ENCODE measurements around the gene DNAH7. TPM values are rescaled to one million over a fixed set of nuclear protein-coding genes. Genes with fewer than 3 reads are reported as not detected.

The DNAH7 gene
- total and polyA plus RNA-seq, 2 experiments from 2014 or later: 0.35 to 1.1 TPM

DNA sequence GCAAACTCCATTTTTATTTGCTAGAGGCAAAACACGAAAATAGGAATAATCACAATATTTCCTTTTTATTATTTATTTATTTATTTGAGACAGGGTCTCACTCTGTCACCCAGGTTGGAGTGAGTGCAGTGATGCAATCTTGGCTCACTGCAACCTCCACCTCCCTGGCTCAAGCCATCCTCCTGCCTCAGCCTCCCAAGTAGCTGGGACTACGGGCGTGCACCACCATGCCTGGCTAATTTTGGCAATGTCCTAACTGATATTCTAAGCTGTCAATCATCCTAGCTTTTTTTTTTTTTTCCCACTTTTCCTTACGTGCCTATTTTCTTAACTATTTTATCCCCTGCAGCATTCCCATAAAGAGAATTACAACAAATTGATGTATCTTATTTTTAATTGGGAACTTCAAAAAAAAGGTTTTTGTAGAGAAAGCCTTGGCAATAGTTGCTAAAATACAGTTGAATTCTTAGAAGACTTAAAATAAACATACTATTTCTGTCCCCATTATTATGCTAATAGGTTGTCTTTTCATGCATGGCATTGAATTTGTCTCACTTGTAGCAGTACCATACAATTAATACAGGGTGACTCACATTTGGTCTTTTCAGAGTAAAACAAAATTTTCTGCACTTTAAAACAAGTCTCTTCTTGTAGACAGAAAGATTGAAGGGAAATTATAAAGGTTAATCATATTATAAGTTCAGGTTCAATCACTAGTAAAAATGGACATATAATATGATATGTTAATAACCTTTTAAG is 258.1 kb downstream of the DNAH7 start:
- Histone ChIP-seq H3K4me2 (peak overlapping the region; percentile 41; the same call in 1 of the 2 replicates), H3K27ac (ENCODE audit: low read depth) (no peak overlapping the region), H3K27me3 (ENCODE audit: insufficient read depth) (no peaks in the 10 kb centered on the region), H2AFZ (no peak overlapping the region), H3K4me3 (0 out of 2 replicates have a peak overlapping the region, but pooled peaks have one; percentile 14), H4K20me1 (replicated peaks; ENCODE audit: insufficient read depth) (no peaks in the 10 kb centered on the region), H3K4me1 (ENCODE audit: insufficient read depth) (peaks cover 50% of the 10 kb centered on the region), H3F3A (replicated peaks; ENCODE audit: low read depth) (no peaks in the 10 kb centered on the region), H3K36me3 (ENCODE audit: insufficient read depth) (no peaks in the 10 kb centered on the region), H3K79me2 (replicated peaks; ENCODE audit: insufficient read depth) (no peaks in the 10 kb centered on the region), H3K9me2 (ENCODE audit: insufficient read depth) (no peaks in the 10 kb centered on the region)
- DNase-seq (ENCODE audit: low spot score) (no peak), ATAC-seq (no peak)
- no peaks in the 10 kb centered on the region for H3K36me3 Mint-ChIP-seq (ENCODE audit: low read depth)
- TF ChIP-seq NANOG (IDR thresholded peaks at IDR 0.05; ENCODE audit: borderline replicate concordance): no peak
- no peak for TF ChIP-seq STAT1 (IDR thresholded peaks at IDR 0.05; ENCODE audit: unreplicated experiment)
- no peak for TF ChIP-seq ZNF331 (CRISPR knock-in tag; IDR thresholded peaks at IDR 0.05; ENCODE audit: low read depth)
- TF ChIP-seq, protein P1, sequence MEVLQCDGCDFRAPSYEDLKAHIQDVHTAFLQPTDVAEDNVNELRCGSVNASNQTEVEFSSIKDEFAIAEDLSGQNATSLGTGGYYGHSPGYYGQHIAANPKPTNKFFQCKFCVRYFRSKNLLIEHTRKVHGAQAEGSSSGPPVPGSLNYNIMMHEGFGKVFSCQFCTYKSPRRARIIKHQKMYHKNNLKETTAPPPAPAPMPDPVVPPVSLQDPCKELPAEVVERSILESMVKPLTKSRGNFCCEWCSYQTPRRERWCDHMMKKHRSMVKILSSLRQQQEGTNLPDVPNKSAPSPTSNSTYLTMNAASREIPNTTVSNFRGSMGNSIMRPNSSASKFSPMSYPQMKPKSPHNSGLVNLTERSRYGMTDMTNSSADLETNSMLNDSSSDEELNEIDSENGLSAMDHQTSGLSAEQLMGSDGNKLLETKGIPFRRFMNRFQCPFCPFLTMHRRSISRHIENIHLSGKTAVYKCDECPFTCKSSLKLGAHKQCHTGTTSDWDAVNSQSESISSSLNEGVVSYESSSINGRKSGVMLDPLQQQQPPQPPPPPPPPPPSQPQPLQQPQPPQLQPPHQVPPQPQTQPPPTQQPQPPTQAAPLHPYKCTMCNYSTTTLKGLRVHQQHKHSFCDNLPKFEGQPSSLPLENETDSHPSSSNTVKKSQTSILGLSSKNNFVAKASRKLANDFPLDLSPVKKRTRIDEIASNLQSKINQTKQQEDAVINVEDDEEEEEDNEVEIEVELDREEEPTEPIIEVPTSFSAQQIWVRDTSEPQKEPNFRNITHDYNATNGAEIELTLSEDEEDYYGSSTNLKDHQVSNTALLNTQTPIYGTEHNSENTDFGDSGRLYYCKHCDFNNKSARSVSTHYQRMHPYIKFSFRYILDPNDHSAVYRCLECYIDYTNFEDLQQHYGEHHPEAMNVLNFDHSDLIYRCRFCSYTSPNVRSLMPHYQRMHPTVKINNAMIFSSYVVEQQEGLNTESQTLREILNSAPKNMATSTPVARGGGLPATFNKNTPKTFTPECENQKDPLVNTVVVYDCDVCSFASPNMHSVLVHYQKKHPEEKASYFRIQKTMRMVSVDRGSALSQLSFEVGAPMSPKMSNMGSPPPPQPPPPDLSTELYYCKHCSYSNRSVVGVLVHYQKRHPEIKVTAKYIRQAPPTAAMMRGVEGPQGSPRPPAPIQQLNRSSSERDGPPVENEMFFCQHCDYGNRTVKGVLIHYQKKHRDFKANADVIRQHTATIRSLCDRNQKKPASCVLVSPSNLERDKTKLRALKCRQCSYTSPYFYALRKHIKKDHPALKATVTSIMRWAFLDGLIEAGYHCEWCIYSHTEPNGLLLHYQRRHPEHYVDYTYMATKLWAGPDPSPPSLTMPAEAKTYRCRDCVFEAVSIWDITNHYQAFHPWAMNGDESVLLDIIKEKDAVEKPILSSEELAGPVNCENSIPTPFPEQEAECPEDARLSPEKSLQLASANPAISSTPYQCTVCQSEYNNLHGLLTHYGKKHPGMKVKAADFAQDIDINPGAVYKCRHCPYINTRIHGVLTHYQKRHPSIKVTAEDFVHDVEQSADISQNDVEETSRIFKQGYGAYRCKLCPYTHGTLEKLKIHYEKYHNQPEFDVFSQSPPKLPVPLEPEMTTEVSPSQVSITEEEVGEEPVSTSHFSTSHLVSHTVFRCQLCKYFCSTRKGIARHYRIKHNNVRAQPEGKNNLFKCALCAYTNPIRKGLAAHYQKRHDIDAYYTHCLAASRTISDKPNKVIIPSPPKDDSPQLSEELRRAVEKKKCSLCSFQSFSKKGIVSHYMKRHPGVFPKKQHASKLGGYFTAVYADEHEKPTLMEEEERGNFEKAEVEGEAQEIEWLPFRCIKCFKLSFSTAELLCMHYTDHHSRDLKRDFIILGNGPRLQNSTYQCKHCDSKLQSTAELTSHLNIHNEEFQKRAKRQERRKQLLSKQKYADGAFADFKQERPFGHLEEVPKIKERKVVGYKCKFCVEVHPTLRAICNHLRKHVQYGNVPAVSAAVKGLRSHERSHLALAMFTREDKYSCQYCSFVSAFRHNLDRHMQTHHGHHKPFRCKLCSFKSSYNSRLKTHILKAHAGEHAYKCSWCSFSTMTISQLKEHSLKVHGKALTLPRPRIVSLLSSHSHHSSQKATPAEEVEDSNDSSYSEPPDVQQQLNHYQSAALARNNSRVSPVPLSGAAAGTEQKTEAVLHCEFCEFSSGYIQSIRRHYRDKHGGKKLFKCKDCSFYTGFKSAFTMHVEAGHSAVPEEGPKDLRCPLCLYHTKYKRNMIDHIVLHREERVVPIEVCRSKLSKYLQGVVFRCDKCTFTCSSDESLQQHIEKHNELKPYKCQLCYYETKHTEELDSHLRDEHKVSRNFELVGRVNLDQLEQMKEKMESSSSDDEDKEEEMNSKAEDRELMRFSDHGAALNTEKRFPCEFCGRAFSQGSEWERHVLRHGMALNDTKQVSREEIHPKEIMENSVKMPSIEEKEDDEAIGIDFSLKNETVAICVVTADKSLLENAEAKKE (CRISPR knock-in tag; IDR thresholded peaks at IDR 0.05): no peak
- TF ChIP-seq EZH2phosphoT487 (IDR thresholded peaks at IDR 0.05; ENCODE audit: unreplicated experiment): no peak
- no peak for TF ChIP-seq ZNF114 (CRISPR knock-in tag; IDR thresholded peaks at IDR 0.05)
- TF ChIP-seq, protein P2, sequence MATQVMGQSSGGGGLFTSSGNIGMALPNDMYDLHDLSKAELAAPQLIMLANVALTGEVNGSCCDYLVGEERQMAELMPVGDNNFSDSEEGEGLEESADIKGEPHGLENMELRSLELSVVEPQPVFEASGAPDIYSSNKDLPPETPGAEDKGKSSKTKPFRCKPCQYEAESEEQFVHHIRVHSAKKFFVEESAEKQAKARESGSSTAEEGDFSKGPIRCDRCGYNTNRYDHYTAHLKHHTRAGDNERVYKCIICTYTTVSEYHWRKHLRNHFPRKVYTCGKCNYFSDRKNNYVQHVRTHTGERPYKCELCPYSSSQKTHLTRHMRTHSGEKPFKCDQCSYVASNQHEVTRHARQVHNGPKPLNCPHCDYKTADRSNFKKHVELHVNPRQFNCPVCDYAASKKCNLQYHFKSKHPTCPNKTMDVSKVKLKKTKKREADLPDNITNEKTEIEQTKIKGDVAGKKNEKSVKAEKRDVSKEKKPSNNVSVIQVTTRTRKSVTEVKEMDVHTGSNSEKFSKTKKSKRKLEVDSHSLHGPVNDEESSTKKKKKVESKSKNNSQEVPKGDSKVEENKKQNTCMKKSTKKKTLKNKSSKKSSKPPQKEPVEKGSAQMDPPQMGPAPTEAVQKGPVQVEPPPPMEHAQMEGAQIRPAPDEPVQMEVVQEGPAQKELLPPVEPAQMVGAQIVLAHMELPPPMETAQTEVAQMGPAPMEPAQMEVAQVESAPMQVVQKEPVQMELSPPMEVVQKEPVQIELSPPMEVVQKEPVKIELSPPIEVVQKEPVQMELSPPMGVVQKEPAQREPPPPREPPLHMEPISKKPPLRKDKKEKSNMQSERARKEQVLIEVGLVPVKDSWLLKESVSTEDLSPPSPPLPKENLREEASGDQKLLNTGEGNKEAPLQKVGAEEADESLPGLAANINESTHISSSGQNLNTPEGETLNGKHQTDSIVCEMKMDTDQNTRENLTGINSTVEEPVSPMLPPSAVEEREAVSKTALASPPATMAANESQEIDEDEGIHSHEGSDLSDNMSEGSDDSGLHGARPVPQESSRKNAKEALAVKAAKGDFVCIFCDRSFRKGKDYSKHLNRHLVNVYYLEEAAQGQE (IDR thresholded peaks at IDR 0.05; ENCODE audit: unreplicated experiment): no peak
- no peak for TF ChIP-seq JUNB (IDR thresholded peaks at IDR 0.05; ENCODE audit: unreplicated experiment)
- TF ChIP-seq EZH2 (IDR thresholded peaks at IDR 0.05; ENCODE audit: low read depth, unreplicated experiment): no peak
- no peak for TF ChIP-seq CREB1 (CRISPR knock-in tag; IDR thresholded peaks at IDR 0.05; ENCODE audit: low read depth)
- TF ChIP-seq, protein P3, sequence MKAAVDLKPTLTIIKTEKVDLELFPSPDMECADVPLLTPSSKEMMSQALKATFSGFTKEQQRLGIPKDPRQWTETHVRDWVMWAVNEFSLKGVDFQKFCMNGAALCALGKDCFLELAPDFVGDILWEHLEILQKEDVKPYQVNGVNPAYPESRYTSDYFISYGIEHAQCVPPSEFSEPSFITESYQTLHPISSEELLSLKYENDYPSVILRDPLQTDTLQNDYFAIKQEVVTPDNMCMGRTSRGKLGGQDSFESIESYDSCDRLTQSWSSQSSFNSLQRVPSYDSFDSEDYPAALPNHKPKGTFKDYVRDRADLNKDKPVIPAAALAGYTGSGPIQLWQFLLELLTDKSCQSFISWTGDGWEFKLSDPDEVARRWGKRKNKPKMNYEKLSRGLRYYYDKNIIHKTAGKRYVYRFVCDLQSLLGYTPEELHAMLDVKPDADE (IDR thresholded peaks at IDR 0.05): no peak
- TF ChIP-seq, protein P4, sequence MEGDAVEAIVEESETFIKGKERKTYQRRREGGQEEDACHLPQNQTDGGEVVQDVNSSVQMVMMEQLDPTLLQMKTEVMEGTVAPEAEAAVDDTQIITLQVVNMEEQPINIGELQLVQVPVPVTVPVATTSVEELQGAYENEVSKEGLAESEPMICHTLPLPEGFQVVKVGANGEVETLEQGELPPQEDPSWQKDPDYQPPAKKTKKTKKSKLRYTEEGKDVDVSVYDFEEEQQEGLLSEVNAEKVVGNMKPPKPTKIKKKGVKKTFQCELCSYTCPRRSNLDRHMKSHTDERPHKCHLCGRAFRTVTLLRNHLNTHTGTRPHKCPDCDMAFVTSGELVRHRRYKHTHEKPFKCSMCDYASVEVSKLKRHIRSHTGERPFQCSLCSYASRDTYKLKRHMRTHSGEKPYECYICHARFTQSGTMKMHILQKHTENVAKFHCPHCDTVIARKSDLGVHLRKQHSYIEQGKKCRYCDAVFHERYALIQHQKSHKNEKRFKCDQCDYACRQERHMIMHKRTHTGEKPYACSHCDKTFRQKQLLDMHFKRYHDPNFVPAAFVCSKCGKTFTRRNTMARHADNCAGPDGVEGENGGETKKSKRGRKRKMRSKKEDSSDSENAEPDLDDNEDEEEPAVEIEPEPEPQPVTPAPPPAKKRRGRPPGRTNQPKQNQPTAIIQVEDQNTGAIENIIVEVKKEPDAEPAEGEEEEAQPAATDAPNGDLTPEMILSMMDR (conservative IDR thresholded peaks at IDR 0.05; ENCODE audit: low read depth in 2 of 2): no peak
- TF ChIP-seq POLR2AphosphoS5 (IDR thresholded peaks at IDR 0.05; ENCODE audit: low read depth): no peak
- peaks cover 43% of the 10 kb centered on the region for H3K4me1 Mint-ChIP-seq
- H3K27me3 Mint-ChIP-seq (ENCODE audit: insufficient read depth, low read depth, poor library complexity): no peaks in the 10 kb centered on the region
- no peak overlapping the region for H3K27ac Mint-ChIP-seq
- H3K9me3 Mint-ChIP-seq: no peaks in the 10 kb centered on the region; the same call in 2 of the 3 replicates
- H3K4me3 Mint-ChIP-seq: no peak overlapping the region
